ENCODE measurements around the gene PTGES3.
"Not testable (repeated sequence)": the region's sequence is repeated elsewhere in the genome, so short reads cannot be mapped to it uniquely, and the experiment has no call there.

The PTGES3 gene

DNA sequence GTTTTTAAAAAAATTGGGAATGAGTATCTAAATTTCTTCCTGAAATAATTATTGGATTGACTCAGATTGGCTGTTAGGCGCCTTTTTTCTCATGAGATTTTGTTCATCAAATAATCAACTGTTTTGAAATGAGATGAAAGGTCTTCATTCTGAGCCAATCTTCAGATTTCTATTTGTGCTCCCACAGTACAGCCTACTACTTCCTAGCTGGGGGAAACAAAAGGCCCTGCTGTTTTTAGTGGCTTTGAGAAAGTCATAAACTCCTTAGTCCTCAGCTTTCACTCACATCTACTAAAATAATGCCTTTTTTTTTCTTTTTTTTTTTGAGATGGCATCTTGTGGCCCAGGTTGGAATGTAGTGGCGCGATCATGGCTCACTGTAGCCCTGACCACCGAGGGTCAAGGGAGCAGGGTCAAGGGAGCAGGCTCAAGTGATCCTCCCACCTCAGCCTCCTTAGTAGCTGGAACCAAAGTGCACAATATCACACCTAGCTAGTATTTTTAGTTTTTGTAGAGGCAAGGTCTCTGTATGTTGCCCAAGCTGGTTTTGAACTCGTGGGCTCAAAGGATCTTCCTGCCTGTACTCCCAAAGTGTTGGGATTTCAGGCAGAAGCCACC lies 21.8 kb upstream of the PTGES3 start:
- no peak for DNase-seq (ENCODE audit: low read depth in 2 of 2)

DNA sequence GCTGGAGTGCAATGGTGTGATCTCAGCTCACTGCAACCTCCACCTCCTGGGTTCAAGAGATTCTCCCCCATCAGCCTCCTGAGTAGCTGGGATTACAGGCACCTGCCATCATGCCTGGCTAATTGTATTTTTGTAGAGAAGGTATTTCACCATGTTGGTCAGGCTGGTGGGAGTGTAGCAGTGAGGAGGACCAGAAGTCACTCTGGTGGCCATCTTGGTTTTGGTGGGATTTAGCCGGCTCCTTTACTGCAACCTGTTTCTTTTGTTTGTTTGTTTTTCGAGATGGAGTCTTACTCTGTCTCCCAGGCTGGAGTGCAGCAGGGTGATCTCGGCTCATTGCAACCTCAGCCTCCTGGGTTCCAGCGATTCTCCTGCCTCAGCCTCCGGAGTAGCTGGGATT lies 16.4 kb upstream of the PTGES3 start:
- not testable (repeated sequence) for DNase-seq (ENCODE audit: low read depth in 2 of 2)

GRCh38 chr12:56699020-56699661 lies 11.1 kb upstream of the PTGES3 start:
- no peak for DNase-seq (ENCODE audit: low read depth in 2 of 2)

DNA sequence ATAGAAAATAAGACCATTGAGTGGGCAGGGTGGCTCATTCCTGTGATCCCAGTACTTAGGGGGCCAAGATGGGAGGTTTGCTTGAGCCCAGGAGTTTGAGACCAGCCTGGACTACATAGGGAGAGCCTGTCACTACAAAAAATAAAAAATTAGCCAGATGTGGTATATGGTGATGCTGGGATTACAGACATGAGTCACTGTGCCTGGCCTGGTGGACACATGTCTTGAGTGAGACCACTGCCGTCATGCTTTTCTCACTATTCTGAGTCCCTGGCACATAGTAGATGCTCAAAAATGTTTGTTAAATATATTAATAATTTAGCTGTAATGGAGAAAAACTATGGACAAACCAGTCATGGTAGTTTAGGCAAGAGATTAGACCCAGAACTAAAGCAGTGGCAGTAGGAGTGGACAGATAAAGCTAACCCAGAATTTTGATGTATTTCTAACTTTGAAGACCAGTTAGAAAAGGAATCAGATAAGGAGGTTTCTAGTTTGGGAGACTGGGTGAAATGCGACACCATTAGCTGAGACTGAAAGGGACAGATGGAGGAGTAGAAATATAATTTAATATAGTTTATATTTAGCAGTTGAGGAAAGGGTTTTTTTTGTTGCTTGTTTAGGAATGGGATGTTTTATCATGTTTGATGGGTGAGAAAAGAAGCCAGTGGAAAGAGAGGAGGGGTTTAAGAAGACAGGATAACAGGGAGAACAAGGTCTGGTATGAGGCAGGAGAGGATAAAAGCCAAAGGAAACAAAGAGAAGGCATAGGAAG lies 7.4 kb upstream of the PTGES3 start:
- no peak for DNase-seq (ENCODE audit: low read depth in 2 of 2)

DNA sequence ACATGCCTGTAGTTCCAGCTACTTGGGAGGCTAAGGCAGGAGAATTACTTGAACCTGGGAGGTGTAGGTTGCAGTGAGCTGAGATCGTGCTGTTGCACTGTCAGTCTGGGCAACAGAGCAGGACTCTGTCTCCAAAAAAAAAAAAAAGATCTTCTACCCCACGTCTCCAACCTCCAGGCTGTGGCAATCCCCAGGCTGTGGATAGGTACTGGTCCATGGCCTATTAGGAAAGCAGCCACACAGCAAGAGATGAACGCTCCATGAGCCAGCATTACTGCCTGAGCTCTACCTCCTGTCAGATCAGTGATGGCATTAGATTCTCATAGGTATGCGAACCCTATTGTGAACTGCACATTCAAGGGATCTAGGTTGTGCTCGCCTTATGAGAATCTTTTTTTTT lies 6.1 kb upstream of the PTGES3 start:
- no peak for DNase-seq (ENCODE audit: low read depth in 2 of 2)

DNA sequence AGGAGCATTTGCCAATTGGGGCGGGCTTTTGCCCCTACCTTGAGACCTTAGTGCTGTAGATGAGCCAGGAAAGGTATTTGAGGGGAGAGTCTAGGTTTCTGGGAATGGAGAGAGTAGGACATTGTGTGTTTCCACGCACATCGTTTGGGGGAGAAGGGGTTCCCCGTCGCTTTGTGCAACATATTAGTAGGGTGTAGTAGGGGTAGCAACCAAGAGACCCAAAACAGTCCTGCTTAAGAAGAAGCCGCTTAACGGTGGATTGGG lies 694 bp upstream of the PTGES3 start:
- no peak for DNase-seq (ENCODE audit: low read depth in 2 of 2)

GRCh38 chr12:56687223-56688128 lies 608 bp downstream of the PTGES3 start:
- no peak for DNase-seq (ENCODE audit: low read depth in 2 of 2)

- no peak for DNase-seq (ENCODE audit: low read depth in 2 of 2)
These were observed 3.2 kb downstream of the PTGES3 start for GRCh38 chr12:56684745-56685359.

GRCh38 chr12:56682323-56682722 lies 5.8 kb downstream of the PTGES3 start:
- DNase-seq (ENCODE audit: low read depth in 2 of 2): no peak

DNA sequence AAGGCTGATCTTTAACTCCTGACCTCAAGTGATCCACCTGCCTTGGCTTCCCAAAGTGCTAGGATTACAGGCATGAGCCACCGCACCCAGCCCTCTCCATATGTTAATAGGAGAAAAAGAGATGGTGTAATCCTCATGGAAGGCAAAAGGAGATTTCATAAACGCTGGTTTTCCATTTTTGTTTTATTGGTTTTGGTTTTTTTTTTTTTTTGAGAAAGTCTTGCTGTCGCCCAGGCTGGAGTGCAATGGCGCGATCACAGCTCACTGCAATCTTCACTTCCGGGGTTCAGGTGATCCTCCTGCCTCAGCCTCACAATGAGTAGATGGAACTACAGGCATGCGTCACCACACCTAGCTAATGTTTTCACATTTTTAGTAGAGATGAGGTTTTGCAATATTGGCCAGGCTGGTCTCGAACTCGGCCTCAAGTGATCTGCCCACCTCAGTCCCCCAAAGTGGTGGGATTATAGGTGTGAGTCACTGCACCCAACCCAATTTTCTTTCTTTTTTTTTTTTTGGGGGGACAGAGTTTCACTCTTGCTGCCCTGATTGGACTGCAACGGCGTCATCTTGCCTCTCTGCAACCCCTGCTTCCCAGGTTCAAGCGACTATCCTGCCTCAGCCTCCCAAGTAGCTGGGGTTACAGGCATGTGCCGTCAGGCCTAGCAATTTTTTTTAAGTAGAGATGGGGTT lies 8.1 kb downstream of the PTGES3 start:
- no peak for DNase-seq (ENCODE audit: low read depth in 2 of 2)

- DNase-seq (ENCODE audit: low read depth in 2 of 2): no peak
These were observed 9.2 kb downstream of the PTGES3 start for GRCh38 chr12:56678852-56679251.

GRCh38 chr12:56677680-56678079 lies 10.4 kb downstream of the PTGES3 start:
- no peak for DNase-seq (ENCODE audit: low read depth in 2 of 2)

DNA sequence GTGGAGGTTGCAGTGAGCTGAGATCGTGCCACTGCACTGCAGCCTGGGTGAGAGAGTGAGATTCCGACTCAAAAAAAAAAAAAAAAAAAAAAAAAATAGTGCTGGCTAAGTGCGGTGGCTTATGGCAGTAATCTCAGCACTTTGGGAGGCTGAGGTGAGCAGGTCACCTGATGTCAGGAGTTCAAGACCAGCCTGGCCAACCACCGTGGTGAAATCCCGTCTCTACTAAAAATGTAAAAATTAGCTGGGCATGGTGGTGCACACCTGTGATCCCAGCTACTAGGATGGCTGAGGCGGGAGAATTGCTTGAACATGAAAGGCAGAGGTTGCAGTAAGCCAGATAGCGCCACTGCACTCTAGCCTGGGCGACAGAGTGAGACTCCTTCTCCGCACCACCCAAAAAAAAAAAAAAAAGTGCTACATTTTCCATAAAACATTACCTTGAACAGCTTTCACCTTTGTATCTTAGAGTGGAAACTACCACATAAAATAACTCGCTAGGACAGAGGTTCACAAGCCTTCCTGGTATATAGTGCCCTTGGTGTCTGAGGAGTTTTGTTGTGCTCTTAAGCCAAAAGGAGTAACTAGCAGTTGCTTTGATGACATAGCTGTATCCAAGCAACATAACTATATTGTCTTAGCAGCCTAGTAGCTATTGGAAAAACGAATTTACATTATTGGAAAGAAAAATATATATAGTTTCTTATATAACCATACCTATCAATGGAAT lies 11.1 kb downstream of the PTGES3 start:
- no peak for DNase-seq (ENCODE audit: low read depth in 2 of 2)

GRCh38 chr12:56671608-56672007 lies 16.5 kb downstream of the PTGES3 start:
- DNase-seq (ENCODE audit: low read depth in 2 of 2): no peak

GRCh38 chr12:56670836-56671235 lies 17.2 kb downstream of the PTGES3 start:
- no peak for DNase-seq (ENCODE audit: low read depth in 2 of 2)

DNA sequence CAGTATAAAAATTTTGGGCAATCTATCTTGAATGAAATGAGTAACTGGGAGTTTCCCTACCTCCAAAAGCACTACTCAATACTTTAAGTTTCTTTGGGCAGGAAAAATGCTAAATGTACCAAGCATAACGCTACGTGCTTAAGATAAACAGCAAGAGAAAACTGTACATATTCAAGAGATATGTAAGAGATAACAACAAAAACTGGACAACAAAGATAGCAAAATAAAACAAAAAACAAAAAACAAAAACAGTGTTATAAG lies 20.0 kb downstream of the PTGES3 start:
- no peak for DNase-seq (ENCODE audit: low read depth in 2 of 2)

GRCh38 chr12:56661979-56662638 lies 26.0 kb downstream of the PTGES3 start:
- DNase-seq (ENCODE audit: low read depth in 2 of 2): no peak

GRCh38 chr12:56661560-56661959 lies 26.5 kb downstream of the PTGES3 start:
- no peak for DNase-seq (ENCODE audit: low read depth in 2 of 2)

GRCh38 chr12:56658921-56659320 lies 29.2 kb downstream of the PTGES3 start:
- DNase-seq (ENCODE audit: low read depth in 2 of 2): no peak

Data from fibroblast of skin of left quadriceps (primary cell).